Measurements from ENCODE around the gene AGER.
"Not testable (repeated sequence)": the region's sequence is repeated elsewhere in the genome, so short reads cannot be mapped to it uniquely, and the experiment has no call there.

Gene AGER
- 5.0 to 8.1 reads per million in 2 donors for total RNA-seq

DNA sequence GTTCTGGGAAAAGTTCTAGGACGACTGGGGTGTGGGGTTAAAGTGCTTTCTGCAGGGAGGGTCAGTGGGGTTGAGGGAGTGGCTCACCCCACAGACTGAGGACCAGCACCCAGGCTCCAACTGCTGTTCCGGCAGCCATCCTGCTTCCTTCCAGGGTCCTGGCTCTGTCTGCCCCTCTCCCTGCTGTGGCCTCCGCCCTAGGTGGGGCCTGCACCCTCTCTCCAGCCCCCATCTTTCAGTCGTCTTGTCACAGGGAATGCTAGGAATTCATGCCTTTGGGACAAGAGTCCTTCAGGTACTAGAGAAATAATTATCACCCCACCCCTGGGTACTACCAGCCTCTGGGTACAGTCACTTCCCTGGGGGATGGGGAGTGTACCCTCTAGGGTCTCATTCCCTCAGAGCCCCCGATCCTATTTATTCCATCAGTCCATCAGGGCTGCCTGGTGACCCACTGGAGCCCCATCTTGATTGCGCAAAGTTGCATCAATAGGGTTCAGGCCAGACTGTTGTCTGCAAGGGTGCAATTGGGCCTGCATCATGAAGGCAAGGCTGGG, at the start of gene AGER:
Gene AGER, minus strand, starts transcription at position 170 of the 557 bp plus-strand sequence. Its CDS starts 31 bp downstream, at position 139.
- no peak for DNase-seq

DNA sequence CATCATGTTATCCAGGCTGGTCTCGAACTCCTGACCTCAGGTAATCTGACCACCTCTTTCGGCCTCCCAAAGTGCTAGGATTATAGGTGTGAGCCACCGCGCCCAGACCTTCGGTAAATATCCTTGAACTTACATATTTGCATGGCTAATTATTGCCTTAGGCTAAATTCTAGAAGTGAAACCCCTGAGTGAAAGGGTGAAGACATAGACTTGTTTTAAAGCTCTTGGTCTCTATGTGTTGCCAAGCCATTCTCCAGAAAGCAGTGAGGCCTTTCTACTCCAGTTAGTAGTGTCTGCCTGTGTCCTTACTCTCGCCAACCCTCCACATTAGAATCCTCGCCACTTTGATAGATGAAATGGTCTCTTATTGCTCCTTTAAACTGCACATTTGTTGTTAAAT, 42.4 kb upstream of the AGER start:
- DNase-seq = no peak

DNA sequence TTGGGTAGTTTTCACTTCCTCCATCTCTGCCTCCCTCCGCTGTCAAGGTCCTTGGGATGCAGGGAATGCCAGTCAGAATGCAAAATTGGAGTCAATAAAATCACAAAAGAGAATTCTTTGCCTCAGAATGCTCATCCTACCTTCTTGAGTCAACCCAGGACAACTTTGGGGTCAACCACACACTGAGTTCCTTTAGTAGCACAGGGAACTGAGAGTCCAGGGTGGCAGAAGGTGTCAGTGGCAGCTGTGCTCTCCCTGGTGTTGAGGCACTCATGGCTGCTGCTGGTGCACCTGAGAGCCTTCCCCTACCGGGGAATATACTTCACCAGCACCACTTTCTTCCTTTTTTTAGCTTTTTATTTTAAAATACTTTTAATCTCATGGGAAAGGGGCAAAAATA, 40.6 kb upstream of the AGER start:
- no peak for DNase-seq

DNA sequence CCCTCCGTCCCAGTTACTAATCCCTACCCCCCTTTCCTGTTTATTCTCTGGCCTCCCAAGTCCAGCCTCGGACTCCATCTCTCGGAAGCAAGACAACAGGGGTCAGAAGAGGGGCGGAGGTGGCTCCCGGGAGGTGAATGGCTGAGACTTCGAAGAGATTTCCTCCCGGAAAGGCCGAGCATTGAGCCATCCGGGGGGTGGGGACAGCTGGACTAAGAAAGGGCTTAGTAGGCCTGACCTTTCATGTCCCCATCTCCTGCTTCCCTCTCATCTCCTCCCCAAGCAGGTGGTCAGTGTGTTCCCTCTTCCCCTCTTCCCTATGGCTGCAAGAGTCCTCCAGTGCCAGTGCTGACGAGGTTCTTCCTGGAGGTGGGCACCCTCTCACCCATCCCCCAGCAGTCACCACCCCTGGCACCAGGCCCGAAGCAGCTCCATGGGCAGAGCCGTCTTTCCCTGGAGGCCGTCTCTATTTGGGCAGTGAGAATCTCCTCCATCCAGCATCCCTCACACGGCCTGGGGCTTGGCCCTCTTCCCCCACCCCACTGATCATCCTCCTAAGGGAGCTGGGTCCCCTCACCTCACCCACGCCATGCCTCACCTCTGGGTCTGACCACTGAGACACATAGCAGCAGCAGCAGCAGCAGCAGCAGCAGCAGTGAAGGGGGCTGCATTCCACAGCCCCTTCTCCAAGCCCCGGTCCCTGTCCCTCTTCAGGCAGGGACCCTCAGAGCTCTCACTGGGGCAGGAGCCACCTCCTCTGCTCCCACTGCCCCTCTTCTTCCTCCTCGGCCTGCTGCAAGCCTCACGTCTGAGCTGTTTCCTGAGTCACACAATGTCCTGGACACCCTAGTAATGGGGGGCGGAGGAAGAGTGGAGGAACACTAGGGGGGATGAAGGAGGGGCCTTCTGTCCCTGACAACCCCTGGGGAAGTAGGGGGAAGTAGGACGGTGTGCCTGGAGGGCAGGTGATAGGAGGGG, 39.5 kb upstream of the AGER start, which contains the start of gene NOTCH4:
Gene NOTCH4, minus strand, starts transcription at position 810 of the 978 bp plus-strand sequence. Its CDS starts 139 bp downstream, at position 671.
- DNase-seq = no peak

DNA sequence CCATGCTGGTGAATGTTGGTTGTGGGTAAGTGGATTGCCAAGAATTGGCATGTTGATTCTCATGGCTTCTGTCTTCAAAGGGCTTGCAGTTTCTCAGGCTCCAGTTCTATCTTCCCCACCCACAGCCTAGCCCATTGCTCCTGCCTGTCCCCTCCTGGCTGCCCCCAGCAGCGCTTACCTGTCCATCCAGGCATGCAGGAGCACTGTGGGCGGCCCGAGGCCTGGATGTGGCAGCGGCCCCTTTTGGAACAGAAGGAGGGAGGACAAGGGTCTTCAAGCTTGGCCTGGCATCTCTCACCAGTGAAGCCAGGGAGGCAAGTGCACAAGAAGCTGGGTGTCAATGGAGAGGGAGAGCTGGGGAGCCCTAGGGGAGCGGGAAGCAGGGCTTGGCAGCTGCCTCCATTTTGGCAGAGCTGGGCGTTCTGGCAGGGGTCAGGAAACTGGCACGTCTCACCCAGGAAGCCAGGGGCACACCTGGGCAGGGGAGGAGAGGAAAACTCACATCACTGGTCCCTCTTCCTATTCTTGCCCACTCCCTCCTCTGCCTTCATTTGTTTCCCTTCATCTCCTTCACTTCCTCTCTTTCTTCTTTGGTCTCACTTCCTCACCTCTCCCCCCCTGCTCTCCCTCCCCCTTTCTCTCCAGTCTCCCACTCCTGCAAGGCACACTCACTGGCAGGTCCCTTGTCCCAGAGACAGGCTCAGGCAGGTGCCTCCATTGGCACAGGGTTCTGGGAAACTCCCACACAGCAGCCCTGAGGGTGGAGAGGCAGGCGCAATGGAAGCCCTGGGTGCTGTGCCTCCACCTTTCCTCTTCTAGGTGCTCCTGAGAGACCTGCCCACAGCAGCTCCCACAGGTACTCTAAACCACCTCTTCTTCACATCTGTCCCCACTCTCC, 38.5 kb upstream of the AGER start:
- no peak for DNase-seq

DNA sequence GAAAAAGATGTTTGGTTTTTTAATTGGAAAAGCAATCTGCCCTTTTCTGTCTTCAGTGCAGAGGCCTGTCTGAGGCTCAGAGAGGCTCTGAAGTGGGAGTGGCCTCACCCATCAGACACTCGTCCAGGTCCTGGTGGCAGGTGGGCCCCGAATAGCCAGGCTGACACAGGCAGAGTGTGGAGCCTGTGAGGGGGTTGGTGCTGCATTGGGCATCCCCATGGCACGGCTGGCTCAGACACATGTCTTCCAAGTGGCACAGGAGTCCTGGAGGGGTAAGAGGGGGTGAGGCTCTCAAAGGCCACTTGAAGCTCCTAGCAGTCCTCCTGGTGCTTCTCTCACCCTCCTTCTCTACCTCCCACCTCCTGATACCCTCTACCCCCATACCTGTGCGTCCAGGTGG, 36.0 kb upstream of the AGER start:
- no peak for DNase-seq

DNA sequence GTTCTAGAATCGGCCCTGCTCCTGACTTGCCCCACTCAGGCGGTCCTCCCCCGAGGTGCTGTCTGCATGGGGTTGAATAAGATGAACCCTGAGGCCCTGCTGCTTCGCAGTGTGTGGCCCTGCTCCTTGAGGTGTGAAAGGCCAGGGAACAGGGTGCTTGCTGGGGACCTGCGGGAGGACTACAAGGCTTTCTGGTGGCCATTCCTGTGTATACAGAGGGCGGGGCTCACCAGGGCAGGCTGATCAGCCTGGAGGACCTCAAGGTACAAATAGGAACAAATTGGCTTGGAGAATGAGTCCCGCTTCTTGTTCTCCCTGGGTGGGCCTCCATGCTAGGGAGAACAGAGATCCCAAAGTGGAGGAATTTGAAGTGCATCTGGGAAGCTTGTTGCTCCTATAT, 34.1 kb upstream of the AGER start:
- DNase-seq = no peak

DNA sequence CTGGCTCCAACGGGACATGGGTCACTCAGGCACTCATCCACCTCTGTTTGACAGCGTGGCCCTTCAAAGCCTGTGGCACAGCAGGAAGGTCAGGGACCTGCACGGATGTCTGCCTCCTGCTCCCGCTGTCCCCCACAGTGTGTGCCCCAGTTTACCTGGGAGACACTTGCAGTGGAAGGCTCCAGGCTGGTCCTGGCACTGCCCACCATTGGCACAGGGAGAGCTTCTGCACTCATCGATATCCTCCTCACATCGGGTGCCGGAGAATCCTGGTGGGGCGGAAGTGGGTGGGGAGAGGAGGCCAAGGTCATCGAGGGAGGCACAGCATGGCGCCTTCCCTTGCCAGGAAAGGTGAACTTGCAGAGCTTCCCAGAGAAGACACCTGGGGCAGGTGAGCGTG, 32.9 kb upstream of the AGER start:
- no peak for DNase-seq

DNA sequence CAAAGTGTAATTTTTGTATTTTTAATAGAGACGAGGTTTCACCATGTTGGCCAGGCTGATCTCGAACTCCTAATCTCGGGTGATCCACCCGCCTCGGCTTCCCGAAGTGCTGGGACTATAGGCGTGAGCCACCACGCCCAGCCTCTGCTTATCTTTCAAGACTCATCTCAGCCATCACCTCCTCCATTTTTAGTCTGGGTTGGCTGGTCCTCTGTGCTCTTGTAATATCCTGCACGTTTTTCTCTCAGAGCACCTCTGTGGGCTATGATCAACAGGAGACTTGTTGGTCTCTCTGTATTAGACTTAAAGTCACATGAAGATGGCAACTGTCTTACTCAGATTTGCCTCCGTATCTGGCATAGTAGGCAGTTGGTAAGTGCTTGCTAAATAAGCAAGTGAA, 32.2 kb upstream of the AGER start:
- no peak for DNase-seq

DNA sequence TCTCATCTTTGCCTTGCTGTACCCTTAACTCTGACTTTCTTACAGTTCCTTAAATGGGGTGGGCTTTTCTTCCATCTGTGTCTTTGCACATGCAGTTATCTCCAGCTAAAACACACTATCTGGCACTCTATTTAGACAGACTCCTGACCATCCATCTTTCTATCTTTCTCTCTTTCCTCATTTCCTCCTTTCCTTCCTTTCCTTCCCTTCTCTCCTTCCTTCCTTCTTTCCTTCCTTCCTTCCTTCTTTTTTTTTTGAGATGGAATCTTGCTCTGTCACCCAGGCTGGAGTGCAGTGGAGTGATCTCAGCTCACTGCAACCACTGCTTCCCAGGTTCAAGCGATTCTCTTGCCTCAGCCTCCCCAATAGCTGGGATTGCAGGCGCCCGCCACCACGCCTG, 31.6 kb upstream of the AGER start:
- no peak for DNase-seq

DNA sequence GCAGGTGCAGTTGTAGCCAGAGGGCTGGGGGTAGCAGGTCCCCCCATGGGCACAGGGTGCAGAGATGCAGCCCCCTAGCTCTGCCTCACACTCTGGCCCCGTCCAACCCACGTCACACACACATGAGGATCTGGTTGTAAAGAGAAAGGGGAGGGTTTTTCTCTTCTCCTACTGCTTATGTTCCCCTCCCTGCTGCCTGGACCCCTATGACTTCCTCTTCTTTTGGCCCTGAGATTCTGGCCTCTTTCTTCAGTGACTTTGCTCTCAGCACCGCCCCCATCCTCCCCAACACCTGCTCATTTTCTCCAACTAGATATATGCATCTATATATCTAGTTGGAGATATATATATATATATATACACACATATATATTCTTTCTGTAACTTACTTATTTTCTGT, 30.1 kb upstream of the AGER start:
- DNase-seq = no peak

DNA sequence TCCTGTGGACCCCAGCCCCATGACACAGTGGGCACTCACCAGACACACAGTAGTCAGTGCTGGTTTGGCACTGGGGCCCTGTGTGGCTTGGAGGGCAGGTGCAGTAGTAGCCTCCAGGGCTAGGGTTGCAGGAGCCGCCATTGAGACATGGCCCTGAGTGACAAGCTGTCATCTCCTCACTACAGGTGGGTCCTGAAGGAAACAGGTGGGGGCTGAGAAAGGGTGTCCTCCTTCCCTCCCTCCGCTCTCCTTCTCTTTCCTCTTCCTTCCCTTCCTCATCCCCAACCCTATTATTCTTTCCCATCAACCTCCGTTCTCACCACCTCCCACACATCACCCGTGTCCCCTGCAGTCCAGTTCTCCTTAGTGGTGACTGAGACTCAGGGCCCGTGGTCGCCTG, 29.6 kb upstream of the AGER start:
- no peak for DNase-seq

DNA sequence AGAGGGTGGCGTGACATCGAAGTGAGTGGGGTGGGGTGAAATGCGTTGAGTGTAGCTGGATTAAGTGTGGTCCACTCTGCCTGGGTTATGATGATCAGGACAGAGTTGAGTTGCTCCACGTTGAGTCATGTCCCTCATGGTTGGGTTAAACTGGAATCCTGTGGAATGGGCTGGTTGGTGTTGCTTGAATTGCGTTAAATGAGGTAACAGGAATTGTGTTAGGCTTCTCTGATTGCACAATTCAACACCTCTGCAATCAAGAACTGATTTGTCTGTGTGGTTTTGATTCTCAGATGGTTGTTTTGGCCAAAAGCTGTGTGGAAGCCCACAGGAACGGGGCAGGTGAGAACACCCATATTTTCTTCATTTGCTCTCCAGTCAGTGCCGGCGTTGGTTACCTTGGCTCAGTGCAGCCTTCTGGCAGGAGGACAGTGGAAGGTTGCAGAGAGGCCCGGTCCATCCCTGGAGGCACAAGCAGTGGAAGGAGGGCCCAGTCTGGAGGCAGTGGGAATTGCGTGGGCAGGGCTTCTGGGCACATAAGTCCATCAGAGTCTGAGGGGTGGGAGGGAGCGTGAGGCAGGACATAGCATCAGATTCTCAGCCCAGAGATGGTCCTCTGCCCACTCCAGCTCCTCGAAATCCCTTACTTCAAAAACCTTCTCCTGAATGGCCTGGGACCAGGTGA, 28.2 kb upstream of the AGER start:
- DNase-seq = no peak

DNA sequence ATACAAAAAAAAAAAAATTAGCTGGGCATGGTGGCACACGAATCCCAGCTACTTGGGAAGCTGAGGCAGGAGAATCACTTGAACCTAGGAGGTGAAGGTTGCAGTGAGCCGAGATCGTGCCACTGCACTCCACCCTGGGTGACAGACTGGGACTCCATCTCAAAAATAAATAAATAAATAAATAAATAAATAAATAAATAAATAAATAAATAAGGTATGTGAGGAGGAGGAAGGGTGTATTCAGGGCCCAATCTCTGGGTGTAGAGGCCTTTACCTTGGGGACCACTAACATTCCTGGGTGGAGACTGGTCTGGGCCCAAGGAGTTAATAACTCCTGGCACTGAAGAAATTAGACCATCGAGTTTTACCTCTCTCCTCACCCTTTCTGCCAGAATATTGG, 27.4 kb upstream of the AGER start:
- DNase-seq = not testable (repeated sequence)

DNA sequence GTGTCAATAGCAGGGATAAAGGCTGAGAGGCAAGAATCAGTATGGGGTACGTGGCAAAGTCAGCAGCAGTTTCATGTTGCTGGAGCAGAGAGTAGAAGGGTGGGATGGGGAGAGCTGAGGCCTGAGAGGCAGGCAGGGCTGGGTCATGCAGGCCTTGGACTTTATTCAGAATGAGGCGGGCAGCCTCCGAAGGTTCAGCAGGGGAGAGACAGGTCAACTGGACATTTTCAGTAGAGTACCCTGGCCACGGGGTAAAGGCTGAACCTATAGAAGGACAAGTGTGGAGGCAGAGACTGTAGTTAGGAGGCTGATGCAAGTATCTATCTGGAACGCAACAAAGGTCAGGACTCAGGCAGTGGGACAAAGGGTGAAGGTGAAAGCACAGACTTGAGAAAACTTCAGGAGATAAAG, 26.1 kb upstream of the AGER start:
- DNase-seq = no peak

DNA sequence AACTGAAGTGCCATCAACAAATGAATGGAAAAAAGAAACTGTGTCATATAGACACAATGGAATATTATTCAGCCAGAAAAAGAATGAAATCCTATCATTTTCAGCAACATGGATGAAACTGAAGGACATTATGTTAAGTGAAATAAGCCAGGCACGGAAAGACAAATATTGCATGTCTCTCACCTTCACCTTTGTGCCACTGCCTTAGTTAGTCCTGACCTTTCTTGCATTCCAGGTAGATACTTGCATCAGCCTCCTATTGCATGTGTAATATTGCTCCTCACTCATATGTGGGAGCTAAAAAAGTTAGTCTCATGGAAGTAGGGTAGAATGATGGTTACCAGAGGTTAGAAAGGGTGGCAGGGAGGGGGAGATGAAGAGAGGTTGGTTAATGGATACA, 24.9 kb upstream of the AGER start:
- DNase-seq = no peak

DNA sequence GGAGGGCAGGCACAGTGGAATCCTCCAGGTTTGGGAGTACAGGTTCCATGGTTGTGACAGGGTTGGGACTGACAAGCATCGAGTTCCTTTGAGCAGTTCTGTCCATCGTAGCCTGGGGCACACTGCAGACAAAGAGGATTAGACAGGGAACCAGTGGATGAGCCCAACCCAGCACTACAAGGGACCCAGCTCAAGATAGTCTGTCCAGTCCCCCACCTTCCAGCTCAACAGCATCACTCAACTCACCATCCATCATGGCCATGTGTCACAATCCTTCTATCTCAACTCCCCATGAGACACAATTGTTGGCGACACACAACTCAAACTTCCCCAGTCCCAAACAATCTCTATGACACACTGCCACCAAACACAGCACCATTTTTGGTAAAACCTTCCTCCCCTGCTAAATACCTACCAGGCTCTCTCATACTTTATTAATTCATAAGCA, 20.2 kb upstream of the AGER start:
- DNase-seq = no peak

DNA sequence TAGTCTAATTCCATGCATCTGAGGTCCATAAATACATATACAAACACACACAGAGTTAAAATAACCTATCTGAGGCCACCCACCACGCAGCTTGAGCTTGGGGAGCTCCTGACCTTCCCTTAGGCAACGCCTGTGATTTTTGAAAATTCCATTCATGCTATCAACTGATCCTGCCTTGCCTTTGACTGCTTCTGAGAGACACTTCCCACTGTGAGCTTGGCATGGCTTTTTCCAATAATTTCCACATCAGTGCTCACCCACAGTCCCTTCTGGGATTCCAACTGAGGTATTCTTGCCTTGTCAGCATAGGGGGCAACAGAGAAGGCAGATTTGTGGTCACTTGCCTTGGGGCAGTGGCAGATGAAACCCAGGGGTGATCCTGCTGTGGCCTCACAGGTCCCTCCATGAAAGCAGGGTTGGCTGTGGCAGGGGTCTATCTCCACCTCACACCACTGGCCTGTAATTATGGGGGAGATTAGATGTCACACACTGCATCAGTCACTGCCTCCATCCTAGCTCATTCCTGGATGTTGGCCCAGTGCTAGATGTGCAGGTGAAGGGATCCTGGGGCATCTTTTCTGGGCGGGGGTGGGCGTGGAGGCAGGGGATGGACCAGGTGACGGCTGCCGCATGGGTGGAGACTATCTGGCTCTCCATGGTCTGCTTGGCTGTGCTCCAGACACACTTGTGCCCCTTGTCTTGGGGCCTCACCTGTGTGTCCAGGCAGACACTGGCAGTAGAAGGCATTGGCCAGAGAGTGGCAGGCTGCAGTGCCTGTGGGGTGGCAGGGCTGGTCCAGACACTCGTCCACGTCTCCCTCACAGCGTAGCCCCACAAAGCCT, 19.6 kb upstream of the AGER start:
- DNase-seq = no peak

DNA sequence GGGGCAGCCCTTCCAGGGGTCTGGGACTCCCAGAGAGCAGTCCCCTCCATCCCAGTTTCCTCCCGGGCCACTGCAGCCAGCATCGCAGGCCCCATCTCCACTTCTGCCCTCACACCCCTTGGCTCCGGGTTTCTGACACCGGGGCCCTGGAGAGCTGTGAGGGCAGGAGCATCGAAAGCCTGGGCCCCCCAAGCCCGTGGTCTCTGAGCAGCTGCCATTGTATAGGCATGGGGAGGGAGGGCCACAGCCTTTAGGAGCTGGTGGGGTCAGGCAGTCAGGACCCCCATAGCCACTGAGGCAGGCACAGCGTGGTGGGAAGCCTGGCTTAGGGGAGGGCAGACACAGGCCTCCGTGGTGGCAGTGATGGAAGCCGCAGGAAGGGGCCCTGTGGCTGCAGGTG, 18.1 kb upstream of the AGER start:
- no peak for DNase-seq

DNA sequence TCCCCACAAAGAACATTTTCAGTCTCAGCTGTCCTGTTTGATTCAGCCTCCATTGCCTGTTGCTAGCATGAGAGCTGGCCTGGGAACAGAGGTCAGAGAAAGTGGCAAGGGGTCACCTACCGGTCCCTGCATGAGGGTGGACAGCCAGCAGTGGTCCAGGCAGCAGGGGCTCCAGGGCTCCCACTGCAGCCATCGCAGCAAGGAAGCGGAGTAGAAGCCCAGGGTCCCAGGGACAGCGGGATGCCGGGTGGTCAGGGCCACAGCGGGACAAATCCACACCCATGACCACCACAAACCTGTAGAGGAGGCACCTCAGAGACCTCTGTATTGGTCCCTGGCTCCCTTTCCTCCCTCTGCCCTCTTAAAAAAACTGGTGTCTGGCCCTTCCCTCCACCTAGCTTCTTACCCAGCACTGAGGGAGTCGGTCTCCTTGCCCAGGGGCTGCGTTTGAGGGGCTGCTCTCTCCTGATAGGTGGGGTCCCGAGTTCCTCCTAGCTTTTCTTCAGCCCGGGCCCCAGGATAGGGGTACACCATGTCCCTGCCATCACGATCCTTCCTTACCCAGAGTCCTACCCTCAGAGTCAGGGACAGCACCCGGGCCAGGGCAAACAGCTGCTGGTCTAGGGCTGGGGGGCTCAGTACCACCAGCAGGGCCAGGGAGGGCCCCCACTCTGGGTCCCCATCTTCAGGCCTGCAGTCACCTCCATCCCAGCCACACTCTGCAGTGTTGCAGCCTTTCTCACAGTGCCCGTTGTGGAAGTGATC, 16.8 kb upstream of the AGER start:
- no peak for DNase-seq

DNA sequence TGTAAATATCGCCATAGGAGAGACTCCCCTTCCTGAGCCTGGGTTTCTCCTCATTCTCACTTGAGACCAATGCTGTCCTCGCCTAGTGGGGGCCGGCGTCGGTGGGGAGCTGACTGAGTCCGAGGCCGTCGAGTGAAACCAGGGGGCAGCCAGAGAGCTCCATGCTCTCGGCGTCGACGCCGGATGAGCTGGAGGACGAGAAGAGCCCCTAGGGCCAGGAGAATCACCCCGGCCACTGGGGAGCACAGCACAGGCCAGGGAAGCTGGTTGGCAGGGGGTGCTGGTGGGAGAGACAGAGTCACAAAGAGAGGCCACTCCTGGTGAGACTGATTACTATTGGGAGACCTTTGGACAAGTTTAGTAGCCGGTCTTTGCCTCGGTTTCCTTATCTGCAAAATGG, 14.8 kb upstream of the AGER start:
- DNase-seq = no peak

All from T-helper 2 cell (primary cell).